PC-3 (cell line): ENCODE data around the gene OSMR.

Experiments used
- CTCF ChIP-seq: fragments of 300-600 bp; sonication (generic); conservative IDR thresholded peaks from 2 replicates; pipeline ENCODE4 v1.5.1; 2017; ENCODE audit warnings: antibody characterized with exemption, low read depth, mild to moderate bottlenecking, low read length
- EZH2 ChIP-seq: fragments of 300-600 bp; sonication (generic); IDR thresholded peaks from one replicate; pipeline ENCODE4 v1.6.1; 2017; ENCODE audit warnings: antibody characterized with exemption, mild to moderate bottlenecking, low read length; ENCODE audit not compliant: unreplicated experiment
- EZH2phosphoT487 ChIP-seq: fragments of 300-600 bp; sonication (generic); IDR thresholded peaks from 2 replicates; pipeline ENCODE4 v1.6.1; 2018; ENCODE audit warnings: mild to moderate bottlenecking, antibody characterized with exemption, low read length, borderline replicate concordance

DNA sequence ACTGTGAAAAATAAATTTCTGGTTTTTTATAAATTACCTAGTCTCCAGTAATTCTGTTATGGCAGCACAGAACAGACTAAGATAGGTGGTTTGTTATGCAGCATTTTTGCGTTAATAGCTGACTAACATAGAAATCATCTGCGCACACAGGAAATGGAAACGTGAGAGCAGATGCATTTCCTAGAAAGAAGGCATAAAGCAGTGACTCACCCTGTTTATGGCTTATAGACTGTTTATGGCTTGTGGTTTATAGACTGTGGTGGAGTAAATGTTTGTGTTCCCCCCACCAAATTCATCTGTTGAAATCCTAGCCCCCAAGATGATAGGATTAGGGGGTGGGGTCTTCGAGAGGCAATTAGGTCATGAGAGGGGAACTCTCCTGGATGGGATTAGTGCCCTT is 18.3 kb upstream of the OSMR start:
- no peak for TF ChIP-seq CTCF
- no peak for TF ChIP-seq EZH2phosphoT487
- TF ChIP-seq EZH2, result no peak
